Epithelial cell of prostate (primary cell): ENCODE results near the gene IFT81.
A peak's percentile ranks its signal among the peaks of the same experiment; 100 is the strongest.
"Not testable (repeated sequence)": the region's sequence is repeated elsewhere in the genome, so short reads cannot be mapped to it uniquely, and the experiment has no call there.

Experiments used
- DNase-seq: peaks from one replicate; pipeline ENCODE4 v3.0.0-alpha.2; 2011; ENCODE audit warnings: low read depth, low spot score
- H3K27ac ChIP-seq: fragments of 450-650 bp; 2 replicates; pipeline ENCODE4 v1.5.1; 2017; ENCODE audit warnings: mild to moderate bottlenecking

Gene IFT81

GRCh38 chr12:110197003-110197402 lies 72.8 kb downstream of the IFT81 start:
- no peak overlapping the region for H3K27ac ChIP-seq
- no peak for DNase-seq

- no peak overlapping the region for H3K27ac ChIP-seq
- no peak for DNase-seq
Observed at GRCh38 chr12:110198386-110198785, 74.2 kb downstream of the IFT81 start.

- H3K27ac ChIP-seq: no peak overlapping the region
- DNase-seq: no peak
Observed at GRCh38 chr12:110199339-110200123, 75.4 kb downstream of the IFT81 start.

DNA sequence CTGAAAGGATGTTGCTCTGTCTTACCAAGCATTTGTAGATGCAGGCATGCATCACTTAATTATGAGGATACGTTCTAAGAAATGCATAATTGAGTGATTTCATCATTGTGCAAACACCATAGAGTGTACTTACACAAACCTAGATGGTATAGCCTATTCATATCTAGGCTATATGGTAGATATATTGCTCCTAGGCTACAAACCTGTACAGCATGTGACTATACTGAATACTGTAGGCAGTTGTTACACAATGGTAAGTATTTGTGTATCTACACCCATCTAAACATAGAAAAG lies 75.9 kb downstream of the IFT81 start:
- no peak for DNase-seq
- no peak overlapping the region for H3K27ac ChIP-seq

DNA sequence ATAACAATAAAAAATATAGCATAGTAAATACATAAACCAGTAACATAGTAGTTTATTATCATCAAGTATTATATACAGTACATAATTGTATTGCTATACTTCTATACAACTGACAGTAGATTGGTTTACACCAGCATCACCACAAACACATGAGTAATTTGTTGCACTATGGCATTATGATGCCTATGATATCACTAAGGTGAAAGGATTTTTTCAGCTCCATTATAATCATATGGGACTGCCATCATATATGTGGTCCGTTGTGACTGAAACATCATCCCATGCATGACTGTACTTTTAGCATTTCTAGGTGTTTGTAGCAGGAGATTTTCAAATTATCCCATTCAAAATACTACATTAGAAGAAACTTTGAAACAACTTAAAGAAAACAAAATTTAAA lies 77.8 kb downstream of the IFT81 start:
- H3K27ac ChIP-seq: no peak overlapping the region
- no peak for DNase-seq

DNA sequence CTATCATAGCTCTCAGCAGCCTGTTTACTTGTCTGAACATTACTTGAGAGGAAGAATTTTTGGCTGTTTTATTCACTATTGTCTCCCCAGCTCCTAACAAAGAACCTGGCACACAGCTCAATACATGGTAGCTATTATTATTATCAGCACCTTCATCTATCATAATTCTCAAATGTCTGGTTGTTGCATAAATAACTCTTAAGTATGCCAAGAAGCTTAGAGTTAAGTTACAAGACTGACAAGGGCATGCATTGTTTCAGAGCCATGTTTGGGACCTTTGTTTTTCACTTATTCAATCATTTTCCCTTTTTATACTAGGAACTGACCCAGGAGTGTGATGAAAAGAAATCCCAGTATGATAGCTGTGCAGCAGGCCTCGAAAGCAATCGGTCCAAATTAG lies 79.4 kb downstream of the IFT81 start:
- no peak overlapping the region for H3K27ac ChIP-seq
- DNase-seq: no peak

GRCh38 chr12:110205931-110206330 lies 81.8 kb downstream of the IFT81 start:
- no peak for DNase-seq
- H3K27ac ChIP-seq: no peak overlapping the region

GRCh38 chr12:110211639-110212536 lies 87.7 kb downstream of the IFT81 start:
- peak; percentile 29 for DNase-seq
- peak overlapping the region; percentile 74 for H3K27ac ChIP-seq

DNA sequence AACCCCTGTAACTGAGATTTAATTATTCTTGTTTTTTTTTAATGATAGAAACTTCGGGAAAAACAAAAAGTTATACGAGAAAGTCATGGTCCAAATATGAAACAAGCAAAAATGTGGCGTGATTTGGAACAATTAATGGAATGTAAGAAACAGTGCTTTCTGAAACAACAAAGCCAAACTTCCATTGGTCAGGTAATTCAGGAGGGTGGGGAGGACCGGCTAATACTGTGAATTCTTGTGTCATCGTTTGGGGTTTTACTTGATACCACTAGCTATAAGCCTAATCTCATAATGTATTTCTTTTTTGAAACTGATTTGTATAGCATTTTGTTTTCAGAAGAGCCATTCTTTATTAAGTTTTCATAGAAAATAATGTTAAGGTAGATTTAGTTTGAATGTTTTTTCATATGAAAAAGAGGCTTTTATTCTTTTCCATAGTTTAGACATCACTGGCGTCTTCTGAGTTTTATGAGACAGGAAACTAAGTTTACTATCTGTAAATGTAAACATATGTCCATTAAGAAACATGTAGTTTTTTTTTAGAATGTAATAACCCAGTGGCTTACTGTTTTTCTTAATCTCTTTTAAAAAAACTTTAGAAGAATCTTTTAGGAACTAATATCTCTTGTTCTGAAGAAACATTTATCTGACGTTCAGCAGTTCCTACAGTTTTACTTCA lies 94.0 kb downstream of the IFT81 start:
- no peak for DNase-seq
- no peak overlapping the region for H3K27ac ChIP-seq

DNA sequence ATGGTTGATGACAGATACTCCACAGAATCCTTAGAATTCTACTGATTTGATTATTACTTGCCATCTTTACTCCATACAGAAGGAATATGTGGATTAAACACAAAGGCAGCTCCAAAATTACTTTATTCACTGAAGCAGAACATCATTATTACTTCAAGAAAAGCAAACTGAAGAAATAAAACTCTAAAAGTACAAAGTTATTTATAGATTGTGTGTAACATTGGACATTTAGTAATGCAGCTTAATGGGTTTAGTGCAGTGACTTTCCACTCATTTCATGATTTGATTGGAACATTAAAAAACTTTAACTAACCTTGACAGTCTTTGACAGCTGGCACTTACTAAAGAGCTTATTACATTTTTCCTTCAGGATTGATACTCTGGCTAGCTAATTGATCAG lies 97.9 kb downstream of the IFT81 start:
- H3K27ac ChIP-seq: no peak overlapping the region
- no peak for DNase-seq

GRCh38 chr12:110222433-110222832 lies 98.3 kb downstream of the IFT81 start:
- no peak for DNase-seq
- H3K27ac ChIP-seq: no peak overlapping the region

GRCh38 chr12:110223777-110224378 lies 99.7 kb downstream of the IFT81 start:
- peak overlapping the region; percentile 91 for H3K27ac ChIP-seq
- peak; percentile 96 for DNase-seq

DNA sequence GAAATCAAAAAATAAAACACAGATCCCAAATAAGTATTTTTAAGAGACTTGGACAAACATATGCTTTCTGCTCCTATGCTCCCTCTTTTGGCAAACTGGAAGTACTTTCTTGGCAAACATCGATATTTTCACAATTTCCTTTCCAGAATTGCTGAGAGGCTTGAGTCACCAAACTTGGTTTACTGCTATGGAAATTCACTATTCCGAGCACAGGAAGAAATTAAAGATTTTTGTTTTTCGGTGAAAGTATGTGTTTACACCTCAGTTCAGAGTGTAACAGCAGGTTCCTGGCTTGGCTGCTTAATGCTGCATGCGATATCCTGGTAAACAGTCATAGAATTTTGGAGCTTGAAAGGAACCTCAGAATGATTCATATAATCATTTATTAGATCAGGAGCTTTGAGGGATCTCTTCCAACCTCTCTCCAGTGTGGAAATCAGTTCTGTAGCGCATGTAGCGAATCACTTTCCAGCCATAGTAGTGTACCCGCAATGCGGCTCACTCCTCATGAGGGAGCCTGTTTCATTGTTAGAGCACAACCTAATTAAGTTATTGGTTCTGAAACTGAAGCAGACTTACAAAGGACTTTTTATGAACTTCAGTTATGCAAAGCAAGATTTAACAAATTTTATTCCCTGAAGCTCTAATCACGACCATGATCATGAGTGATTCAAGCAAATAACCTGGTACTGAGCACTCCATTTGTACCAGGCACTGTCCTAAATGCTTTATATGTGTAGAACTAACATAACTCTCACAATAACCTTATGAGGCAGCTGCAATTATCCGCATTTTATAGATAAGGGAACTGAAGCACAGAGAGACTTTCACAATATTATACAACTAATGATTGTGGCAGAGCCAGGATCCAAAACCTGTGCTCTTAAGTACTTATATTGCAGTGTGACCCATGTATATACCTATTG lies 100.5 kb downstream of the IFT81 start:
- DNase-seq: no peak
- H3K27ac ChIP-seq: peak overlapping the region; percentile 91

DNA sequence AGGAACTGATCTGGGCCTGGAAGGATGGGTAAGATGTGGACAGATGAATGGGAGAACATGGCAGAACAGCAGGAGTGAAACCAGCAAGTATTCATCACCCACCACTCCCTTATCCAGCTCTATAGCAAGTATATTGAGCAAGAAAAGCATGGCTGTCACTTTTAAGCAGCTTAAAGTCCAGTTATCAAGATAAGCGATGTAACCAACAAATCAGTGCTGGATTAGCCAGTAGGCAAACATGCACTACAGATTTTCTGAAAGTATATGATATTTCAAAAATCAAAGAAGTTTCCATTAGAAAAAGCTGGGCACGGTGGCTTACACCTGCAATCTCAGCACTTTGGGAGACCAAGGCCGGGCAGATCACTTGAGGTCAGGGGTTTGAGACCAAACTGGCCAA lies 103.0 kb downstream of the IFT81 start:
- H3K27ac ChIP-seq: no peak overlapping the region
- no peak for DNase-seq

DNA sequence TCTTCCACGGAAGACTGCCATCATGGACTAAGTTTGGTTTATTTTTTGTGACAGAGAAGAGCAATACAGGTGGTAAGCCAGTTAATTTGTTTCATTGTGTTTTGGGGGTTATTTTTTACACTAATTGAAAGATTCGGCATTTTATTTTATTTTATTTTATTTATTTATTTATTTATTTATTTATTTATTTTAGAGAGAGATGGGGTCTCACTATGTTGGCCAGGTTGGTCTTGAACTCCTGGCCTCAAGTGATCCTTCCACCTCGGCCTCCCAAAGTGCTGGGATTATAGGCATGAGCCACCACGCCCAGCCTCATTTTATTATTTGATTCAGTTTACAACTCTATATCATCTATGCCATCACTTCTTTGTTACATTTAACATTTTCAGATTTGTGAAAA lies 104.2 kb downstream of the IFT81 start:
- not testable (repeated sequence) for H3K27ac ChIP-seq, DNase-seq

DNA sequence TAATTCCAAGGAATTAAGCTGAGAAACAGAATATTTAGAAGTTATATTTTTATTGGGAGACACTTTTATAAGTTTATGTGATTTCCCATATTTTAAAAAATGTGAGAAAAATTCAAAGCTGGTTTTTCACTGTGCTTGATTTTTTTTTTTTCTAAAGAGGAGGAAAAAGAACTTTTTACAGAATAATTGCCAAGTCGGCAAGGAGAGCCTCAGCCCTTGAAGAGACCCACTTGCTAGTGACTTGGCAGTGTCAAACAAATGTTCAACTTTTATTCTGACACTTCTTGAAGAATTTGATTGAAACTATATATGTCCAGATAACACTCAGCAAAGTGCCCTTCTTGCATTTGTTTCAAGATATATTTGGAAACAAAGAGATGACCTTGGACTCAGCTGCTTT lies 104.6 kb downstream of the IFT81 start:
- DNase-seq: no peak
- no peak overlapping the region for H3K27ac ChIP-seq

- H3K27ac ChIP-seq: no peak overlapping the region
- no peak for DNase-seq
Observed at GRCh38 chr12:110229409-110229808, 105.3 kb downstream of the IFT81 start.

- no peak for DNase-seq
- no peak overlapping the region for H3K27ac ChIP-seq
Observed at GRCh38 chr12:110230655-110231054, 106.5 kb downstream of the IFT81 start.

GRCh38 chr12:110233212-110233903 lies 109.2 kb downstream of the IFT81 start:
- no peak overlapping the region for H3K27ac ChIP-seq
- DNase-seq: no peak
